Natural killer cell (primary cell): ENCODE data around the gene KCNJ12. TPM values are rescaled to one million over a fixed set of nuclear protein-coding genes. Genes with fewer than 3 reads are reported as not detected.
"Not testable (repeated sequence)": the region's sequence is repeated elsewhere in the genome, so short reads cannot be mapped to it uniquely, and the experiment has no call there.

Experiments
- ATAC-seq, 3 donors: fragments of 150-1000 bp in 2 of 3; fragments of 200-7000 bp in 1 of 3; cut with Tn5 transposase; 1 replicate in 1 of 3; 2 replicates in 2 of 3; pipeline ENCODE4 v1.10.0; 2021; ENCODE audit warnings: mild to moderate bottlenecking in 2 of 3, moderate library complexity in 2 of 3
- DNase-seq, 2 donors: peaks; one replicate each; pipeline versions ENCODE4 v3.0.0 to v3.0.0-alpha.2; 2013 to 2021; ENCODE audit warnings: mixed read lengths in 1 of 2
- H3K27ac ChIP-seq: one replicate; pipeline ENCODE4 v1.5.1; 2013; ENCODE audit warnings: mild to moderate bottlenecking, low read length
- H3K27me3 ChIP-seq: one replicate; pipeline ENCODE4 v1.6.1; 2013; ENCODE audit warnings: low read length; ENCODE audit not compliant: control insufficient read depth, insufficient read depth
- H3K36me3 ChIP-seq: one replicate; pipeline ENCODE4 v1.6.1; 2013; ENCODE audit warnings: low read length; ENCODE audit not compliant: control insufficient read depth, insufficient read depth
- H3K4me1 ChIP-seq: one replicate; pipeline ENCODE4 v1.6.1; 2013; ENCODE audit warnings: low read length; ENCODE audit not compliant: control insufficient read depth, insufficient read depth
- H3K4me3 ChIP-seq: one replicate; pipeline ENCODE4 v1.5.1; 2013; ENCODE audit warnings: low read length
- H3K9me3 ChIP-seq: one replicate; pipeline ENCODE4 v1.6.1; 2013; ENCODE audit warnings: low read length; ENCODE audit not compliant: control insufficient read depth, insufficient read depth
- H3K27ac Mint-ChIP-seq, 2 donors: one replicate each; pipeline ENCODE4 v1.8.0; 2022; ENCODE audit warnings: mild to moderate bottlenecking in 2 of 2, mixed read lengths in 2 of 2, moderate library complexity in 1 of 2
- H3K27me3 Mint-ChIP-seq, 2 donors: one replicate each; pipeline ENCODE4 v1.8.0; 2022; ENCODE audit warnings: low read depth in 2 of 2, mixed read lengths in 2 of 2
- H3K36me3 Mint-ChIP-seq: one replicate; pipeline ENCODE4 v1.8.0; 2022; ENCODE audit warnings: mixed read lengths
- H3K4me1 Mint-ChIP-seq, 2 donors: one replicate each; pipeline ENCODE4 v1.8.0; 2022; ENCODE audit warnings: mixed read lengths in 2 of 2
- H3K4me3 Mint-ChIP-seq: one replicate; pipeline ENCODE4 v1.8.0; 2022; ENCODE audit warnings: mild to moderate bottlenecking, moderate library complexity, mixed read lengths
- H3K9me3 Mint-ChIP-seq, 2 donors: one replicate each; pipeline ENCODE4 v1.8.0; 2022; ENCODE audit warnings: mixed read lengths in 2 of 2
- WGBS: methylation state at CpG from one replicate; pipeline ENCODE4 v1.1.7; 2013; ENCODE audit warnings: missing lambda C conversion rate; ENCODE audit not compliant: insufficient coverage; 5-methylcytosine and 5-hydroxymethylcytosine counted together
- intact Hi-C: fragments of 100-400 bp; cut with micrococcal nuclease; formaldehyde crosslinking; loops from one replicate; pipeline ENCODE4 v1.14.2; 2022
- total RNA-seq, 4 donors: library from RNA; stranded (reverse); fragments of 120-200 nt in 1 of 4; gene quantifications; one replicate each; pipeline versions ENCODE4 v1.2.3 to v1.2.4, GENCODE V29; 2013 to 2022

Gene KCNJ12
- total RNA-seq, 3 donors from 2014 or later (not counting 1 experiment from before 2014, with no cell fraction given), result 0.14 TPM; not detected in 2

- not testable (repeated sequence) for H3K9me3 ChIP-seq, H3K27ac Mint-ChIP-seq
- WGBS, result 79% methylated on average over 3 of the region's 5 CpGs
These were observed 30.7 kb downstream of the KCNJ12 start for GRCh38 chr17:21406616-21407404.

GRCh38 chr17:21407752-21408151 lies 31.6 kb downstream of the KCNJ12 start:
- H3K27ac ChIP-seq, H3K9me3 Mint-ChIP-seq, H3K27me3 Mint-ChIP-seq, H3K4me1 ChIP-seq, H3K27ac Mint-ChIP-seq, intact Hi-C loops, H3K4me3 Mint-ChIP-seq, H3K4me1 Mint-ChIP-seq, ATAC-seq, H3K9me3 ChIP-seq, H3K4me3 ChIP-seq, H3K36me3 ChIP-seq, DNase-seq, H3K27me3 ChIP-seq, H3K36me3 Mint-ChIP-seq: not testable (repeated sequence)
- no CpG with 5 or more reads among the region's 1 CpG for WGBS

More at GRCh38 chr17:21406616-21407404, 30.7 kb downstream of the KCNJ12 start:
- H3K36me3 ChIP-seq, H3K4me1 Mint-ChIP-seq, intact Hi-C loops, H3K4me3 Mint-ChIP-seq, H3K27ac ChIP-seq, H3K9me3 Mint-ChIP-seq, H3K27me3 Mint-ChIP-seq, H3K27me3 ChIP-seq, H3K36me3 Mint-ChIP-seq, H3K4me1 ChIP-seq, DNase-seq, H3K4me3 ChIP-seq: not testable (repeated sequence)
- ATAC-seq, result peak in 1 of 3 donors; percentile 11

- H3K4me3 Mint-ChIP-seq, DNase-seq, H3K4me1 ChIP-seq, H3K27ac ChIP-seq, H3K36me3 Mint-ChIP-seq, H3K27me3 ChIP-seq, H3K9me3 ChIP-seq, H3K27me3 Mint-ChIP-seq, H3K9me3 Mint-ChIP-seq, H3K27ac Mint-ChIP-seq, intact Hi-C loops, H3K4me3 ChIP-seq, ATAC-seq, H3K36me3 ChIP-seq, H3K4me1 Mint-ChIP-seq: not testable (repeated sequence)
- WGBS, result 37% methylated on average over 2 of the region's 3 CpGs
These were observed 32.1 kb downstream of the KCNJ12 start for GRCh38 chr17:21408224-21408623.

GRCh38 chr17:21408766-21409300 lies 32.7 kb downstream of the KCNJ12 start:
- H3K4me3 ChIP-seq, H3K9me3 ChIP-seq, H3K4me1 Mint-ChIP-seq, ATAC-seq, H3K27me3 Mint-ChIP-seq, DNase-seq, H3K27ac Mint-ChIP-seq, H3K4me1 ChIP-seq, H3K27ac ChIP-seq, H3K36me3 Mint-ChIP-seq, H3K36me3 ChIP-seq, H3K9me3 Mint-ChIP-seq, intact Hi-C loops, H3K4me3 Mint-ChIP-seq, H3K27me3 ChIP-seq: not testable (repeated sequence)
- 80% methylated on average over 6 of the region's 7 CpGs for WGBS

GRCh38 chr17:21409388-21409787 lies 33.2 kb downstream of the KCNJ12 start:
- DNase-seq, H3K27ac ChIP-seq, H3K4me3 ChIP-seq, H3K27me3 Mint-ChIP-seq, H3K27me3 ChIP-seq, H3K4me3 Mint-ChIP-seq, ATAC-seq, H3K9me3 ChIP-seq, H3K27ac Mint-ChIP-seq, H3K4me1 ChIP-seq, H3K36me3 Mint-ChIP-seq, H3K4me1 Mint-ChIP-seq, H3K36me3 ChIP-seq, intact Hi-C loops, H3K9me3 Mint-ChIP-seq: not testable (repeated sequence)
- 71% methylated on average over 4 of the region's 4 CpGs for WGBS

GRCh38 chr17:21409971-21410370 lies 33.8 kb downstream of the KCNJ12 start:
- H3K4me1 ChIP-seq, H3K4me3 ChIP-seq, H3K4me1 Mint-ChIP-seq, H3K27me3 ChIP-seq, H3K27ac Mint-ChIP-seq, H3K27ac ChIP-seq, H3K4me3 Mint-ChIP-seq, H3K9me3 ChIP-seq, H3K36me3 Mint-ChIP-seq, ATAC-seq, DNase-seq, intact Hi-C loops, H3K27me3 Mint-ChIP-seq, H3K9me3 Mint-ChIP-seq, H3K36me3 ChIP-seq: not testable (repeated sequence)
- WGBS, result 93% methylated on average over 2 of the region's 3 CpGs

GRCh38 chr17:21410371-21410770 lies 34.2 kb downstream of the KCNJ12 start:
- H3K4me3 Mint-ChIP-seq, H3K9me3 ChIP-seq, intact Hi-C loops, H3K27ac ChIP-seq, ATAC-seq, H3K36me3 Mint-ChIP-seq, H3K4me3 ChIP-seq, H3K36me3 ChIP-seq, DNase-seq, H3K27me3 ChIP-seq, H3K27me3 Mint-ChIP-seq, H3K4me1 ChIP-seq, H3K9me3 Mint-ChIP-seq, H3K27ac Mint-ChIP-seq, H3K4me1 Mint-ChIP-seq: not testable (repeated sequence)
- 90% methylated on average over 8 of the region's 9 CpGs for WGBS
